Mucosa of gallbladder (tissue), 1 donor: ENCODE measurements around the gene RBPMS2. TPM values are rescaled to one million over a fixed set of nuclear protein-coding genes. Genes with fewer than 3 reads are reported as not detected.
A peak's percentile ranks its signal among the peaks of the same experiment; 100 is the strongest.

Source experiments
- DNase-seq: peaks from one replicate; pipeline ENCODE4 v3.0.0-alpha.2; 2020; ENCODE audit warnings: low spot score
- total RNA-seq: library from RNA; stranded (reverse); gene quantifications from one replicate; pipeline ENCODE4 v1.2.1, GENCODE V29; 2021
- donor health status: DM: no; HTN: no; CAD: no.

The RBPMS2 gene
- total RNA-seq, 1 donor from 2014 or later: 41.3 TPM

- peak; percentile 20 for DNase-seq
These were observed 83.4 kb downstream of the RBPMS2 start for GRCh38 chr15:64691896-64692565.

- no peak for DNase-seq
These were observed 84.7 kb downstream of the RBPMS2 start for GRCh38 chr15:64690578-64691296.

- DNase-seq: no peak
These were observed 85.4 kb downstream of the RBPMS2 start for GRCh38 chr15:64690008-64690407.

Other genes starting within 250 kb of the RBPMS2 start
- gene PIF1, start 50.1 kb upstream of the RBPMS2 start, total RNA-seq: 6.0 TPM
- 31.5 TPM for gene PLEKHO2, start 66.3 kb upstream of the RBPMS2 start, total RNA-seq
- gene ANKDD1A, start 136.3 kb upstream of the RBPMS2 start, total RNA-seq: 3.5 TPM
- 76.1 TPM for gene SPG21, start 214.3 kb upstream of the RBPMS2 start, total RNA-seq